GM12874 (cell line): ENCODE results near the gene KLHDC10.

Experiments used
- TF ChIP-seq, protein P1 (sequence below): IDR thresholded peaks from 2 replicates; pipeline ENCODE4 v1.5.1; 2011; ENCODE audit warnings: low read depth, mild to moderate bottlenecking, control low read depth, low read length, moderate library complexity; ENCODE audit not compliant: insufficient read depth

The KLHDC10 gene

GRCh38 chr7:130142654-130143333 lies 72.5 kb downstream of the KLHDC10 start:
- TF ChIP-seq, protein P1, sequence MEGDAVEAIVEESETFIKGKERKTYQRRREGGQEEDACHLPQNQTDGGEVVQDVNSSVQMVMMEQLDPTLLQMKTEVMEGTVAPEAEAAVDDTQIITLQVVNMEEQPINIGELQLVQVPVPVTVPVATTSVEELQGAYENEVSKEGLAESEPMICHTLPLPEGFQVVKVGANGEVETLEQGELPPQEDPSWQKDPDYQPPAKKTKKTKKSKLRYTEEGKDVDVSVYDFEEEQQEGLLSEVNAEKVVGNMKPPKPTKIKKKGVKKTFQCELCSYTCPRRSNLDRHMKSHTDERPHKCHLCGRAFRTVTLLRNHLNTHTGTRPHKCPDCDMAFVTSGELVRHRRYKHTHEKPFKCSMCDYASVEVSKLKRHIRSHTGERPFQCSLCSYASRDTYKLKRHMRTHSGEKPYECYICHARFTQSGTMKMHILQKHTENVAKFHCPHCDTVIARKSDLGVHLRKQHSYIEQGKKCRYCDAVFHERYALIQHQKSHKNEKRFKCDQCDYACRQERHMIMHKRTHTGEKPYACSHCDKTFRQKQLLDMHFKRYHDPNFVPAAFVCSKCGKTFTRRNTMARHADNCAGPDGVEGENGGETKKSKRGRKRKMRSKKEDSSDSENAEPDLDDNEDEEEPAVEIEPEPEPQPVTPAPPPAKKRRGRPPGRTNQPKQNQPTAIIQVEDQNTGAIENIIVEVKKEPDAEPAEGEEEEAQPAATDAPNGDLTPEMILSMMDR = no peak

DNA sequence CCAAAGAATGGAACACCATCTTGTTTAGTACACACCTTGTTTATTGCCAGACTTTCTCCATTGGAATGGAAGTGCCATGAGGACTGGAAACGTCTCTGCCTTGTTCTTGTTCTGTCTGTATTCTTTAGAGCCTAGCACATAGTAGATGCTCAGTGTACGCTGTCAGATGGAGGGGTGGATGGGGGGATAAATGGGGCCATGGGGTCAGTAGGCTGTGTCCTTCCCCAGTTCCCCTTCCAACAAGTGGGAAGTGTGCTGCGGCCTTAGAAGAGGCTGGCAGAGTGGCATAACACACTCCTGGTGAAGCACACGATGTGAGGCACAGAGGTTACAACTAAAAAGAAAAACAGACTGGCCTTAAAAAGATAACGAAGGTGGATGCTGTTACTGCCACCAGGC lies 73.0 kb downstream of the KLHDC10 start:
- TF ChIP-seq, protein P1 = no peak

DNA sequence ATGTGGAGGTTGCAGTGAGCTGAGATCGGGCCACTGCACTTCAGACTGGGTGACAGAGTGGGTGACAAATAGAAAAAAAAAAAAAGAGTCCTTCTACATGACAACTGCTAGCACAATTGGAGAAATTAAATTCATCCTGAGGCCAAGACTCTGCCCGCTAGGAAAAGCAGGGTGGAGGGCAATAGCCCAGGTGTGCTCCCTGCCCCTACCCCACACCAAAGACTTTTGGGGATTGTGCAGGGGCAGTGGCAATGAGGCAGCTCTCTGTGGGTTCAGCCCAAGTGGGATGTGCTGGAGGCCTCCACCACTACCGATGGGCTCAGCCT lies 73.6 kb downstream of the KLHDC10 start:
- TF ChIP-seq, protein P1 = no peak

DNA sequence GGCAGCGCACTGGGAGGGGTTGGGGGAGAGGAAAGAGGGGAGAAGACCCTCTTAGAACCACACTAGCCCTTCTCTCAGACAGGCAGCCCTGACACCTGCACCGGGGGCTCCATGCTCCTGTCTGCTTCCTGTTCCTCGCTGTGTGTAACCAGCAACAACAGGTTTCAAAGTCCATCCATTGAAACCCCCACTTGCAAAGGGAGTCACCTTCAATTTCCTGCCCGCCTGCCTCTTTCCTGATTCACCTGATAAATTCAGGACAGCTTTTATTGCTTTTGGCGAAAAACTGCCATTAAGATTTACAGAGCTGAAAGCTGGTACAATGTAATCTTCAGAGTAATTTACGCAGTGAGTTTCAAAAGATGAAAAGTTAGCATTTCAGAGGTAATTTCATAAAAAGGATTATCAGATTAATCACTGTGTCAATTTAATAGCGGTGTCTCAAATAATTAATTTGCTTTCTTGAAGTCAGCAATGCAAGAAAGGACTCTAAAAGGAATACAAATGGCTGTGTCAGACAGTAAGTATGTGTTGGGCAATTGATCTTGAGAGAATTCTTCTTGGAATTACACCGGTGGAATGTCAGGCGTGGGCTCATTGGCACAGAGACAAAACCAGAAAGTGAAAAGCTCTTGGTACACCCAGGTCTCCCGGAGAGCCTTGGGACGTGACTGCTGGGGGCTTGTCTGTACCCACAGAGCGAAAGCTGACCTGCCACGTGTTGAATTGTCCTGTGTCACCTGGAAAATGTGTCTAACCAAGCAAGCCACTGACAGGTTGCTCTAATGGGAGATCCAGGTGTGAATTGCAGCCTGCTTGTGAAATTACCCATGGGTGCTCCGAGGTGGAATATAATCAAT lies 74.2 kb downstream of the KLHDC10 start:
- TF ChIP-seq, protein P1 = no peak

- TF ChIP-seq, protein P1 = no peak
These were observed 75.2 kb downstream of the KLHDC10 start for GRCh38 chr7:130145424-130146100.

DNA sequence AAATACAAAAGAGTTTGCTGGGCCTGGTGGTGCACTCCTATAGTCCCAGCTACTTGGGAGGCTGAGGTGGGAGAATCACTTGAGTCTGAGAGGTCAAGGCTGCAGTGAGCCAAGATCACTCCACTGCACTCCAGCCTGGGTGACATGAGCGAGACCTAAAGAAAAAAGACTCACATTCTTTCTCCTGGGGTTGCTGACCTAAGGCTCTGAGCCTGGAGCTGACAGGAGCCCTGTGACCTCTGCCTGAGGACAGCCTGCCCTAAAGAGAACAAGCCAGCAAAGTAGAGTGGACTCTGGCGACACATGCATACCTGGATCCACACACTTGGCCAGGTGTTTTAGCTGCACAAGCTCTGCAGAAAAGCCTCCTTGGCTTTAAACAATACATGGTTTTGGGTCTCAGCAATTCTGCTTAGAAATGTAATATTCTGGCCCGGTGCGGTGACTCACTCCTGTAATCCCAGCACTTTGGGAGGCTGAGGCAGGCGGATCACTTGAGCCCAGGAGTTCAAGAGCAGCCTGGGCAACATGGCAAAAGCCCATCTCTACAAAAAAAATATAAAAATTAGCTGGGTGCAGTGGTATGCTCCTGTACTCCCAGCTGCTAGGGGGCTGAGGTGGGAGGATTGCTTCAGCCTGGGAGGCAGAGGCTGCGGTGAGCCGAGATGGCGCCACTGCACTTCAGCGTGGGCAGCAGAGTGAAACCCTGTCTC lies 76.5 kb downstream of the KLHDC10 start:
- TF ChIP-seq, protein P1 = no peak
